Natural killer cell (primary cell): ENCODE data around the gene SHISAL2A. TPM values are rescaled to one million over a fixed set of nuclear protein-coding genes. Genes with fewer than 3 reads are reported as not detected.

Experiments
- ATAC-seq, 3 donors: fragments of 150-1000 bp in 2 of 3; fragments of 200-7000 bp in 1 of 3; cut with Tn5 transposase; 1 replicate in 1 of 3; 2 replicates in 2 of 3; pipeline ENCODE4 v1.10.0; 2021; ENCODE audit warnings: mild to moderate bottlenecking in 2 of 3, moderate library complexity in 2 of 3
- DNase-seq, 2 donors: peaks; one replicate each; pipeline versions ENCODE4 v3.0.0 to v3.0.0-alpha.2; 2013 to 2021; ENCODE audit warnings: mixed read lengths in 1 of 2
- H3K27ac ChIP-seq: one replicate; pipeline ENCODE4 v1.5.1; 2013; ENCODE audit warnings: mild to moderate bottlenecking, low read length
- H3K27me3 ChIP-seq: one replicate; pipeline ENCODE4 v1.6.1; 2013; ENCODE audit warnings: low read length; ENCODE audit not compliant: control insufficient read depth, insufficient read depth
- H3K36me3 ChIP-seq: one replicate; pipeline ENCODE4 v1.6.1; 2013; ENCODE audit warnings: low read length; ENCODE audit not compliant: control insufficient read depth, insufficient read depth
- H3K4me1 ChIP-seq: one replicate; pipeline ENCODE4 v1.6.1; 2013; ENCODE audit warnings: low read length; ENCODE audit not compliant: control insufficient read depth, insufficient read depth
- H3K4me3 ChIP-seq: one replicate; pipeline ENCODE4 v1.5.1; 2013; ENCODE audit warnings: low read length
- H3K9me3 ChIP-seq: one replicate; pipeline ENCODE4 v1.6.1; 2013; ENCODE audit warnings: low read length; ENCODE audit not compliant: control insufficient read depth, insufficient read depth
- H3K27ac Mint-ChIP-seq, 2 donors: one replicate each; pipeline ENCODE4 v1.8.0; 2022; ENCODE audit warnings: mild to moderate bottlenecking in 2 of 2, mixed read lengths in 2 of 2, moderate library complexity in 1 of 2
- H3K27me3 Mint-ChIP-seq, 2 donors: one replicate each; pipeline ENCODE4 v1.8.0; 2022; ENCODE audit warnings: low read depth in 2 of 2, mixed read lengths in 2 of 2
- H3K36me3 Mint-ChIP-seq: one replicate; pipeline ENCODE4 v1.8.0; 2022; ENCODE audit warnings: mixed read lengths
- H3K4me1 Mint-ChIP-seq, 2 donors: one replicate each; pipeline ENCODE4 v1.8.0; 2022; ENCODE audit warnings: mixed read lengths in 2 of 2
- H3K4me3 Mint-ChIP-seq: one replicate; pipeline ENCODE4 v1.8.0; 2022; ENCODE audit warnings: mild to moderate bottlenecking, moderate library complexity, mixed read lengths
- H3K9me3 Mint-ChIP-seq, 2 donors: one replicate each; pipeline ENCODE4 v1.8.0; 2022; ENCODE audit warnings: mixed read lengths in 2 of 2
- CTCF ChIP-seq: fragments of 200-600 bp; IDR thresholded peaks from one replicate; pipeline ENCODE4 v1.8.0; 2022; ENCODE audit warnings: antibody characterized with exemption
- WGBS: methylation state at CpG from one replicate; pipeline ENCODE4 v1.1.7; 2013; ENCODE audit warnings: missing lambda C conversion rate; ENCODE audit not compliant: insufficient coverage; 5-methylcytosine and 5-hydroxymethylcytosine counted together
- intact Hi-C: fragments of 100-400 bp; cut with micrococcal nuclease; formaldehyde crosslinking; loops from one replicate; pipeline ENCODE4 v1.14.2; 2022
- total RNA-seq, 4 donors: library from RNA; stranded (reverse); fragments of 120-200 nt in 1 of 4; gene quantifications; one replicate each; pipeline versions ENCODE4 v1.2.3 to v1.2.4, GENCODE V29; 2013 to 2022

SHISAL2A gene
- total RNA-seq, 3 donors from 2014 or later (not counting 1 experiment from before 2014, with no cell fraction given): 14.0 to 31.4 (median 16.2) TPM

GRCh38 chr1:52614671-52615070 lies 18.3 kb upstream of the SHISAL2A start:
- no peak for ATAC-seq
- WGBS: 95% methylated on average over 5 of the region's 5 CpGs
- H3K27me3 Mint-ChIP-seq: no peaks in the 10 kb centered on the region
- no peaks in the 10 kb centered on the region for H3K9me3 Mint-ChIP-seq
- DNase-seq: no peak
- H3K36me3 ChIP-seq: peaks cover 8% of the 10 kb centered on the region
- H3K4me1 Mint-ChIP-seq: peaks cover 17 to 30% of the 10 kb centered on the region in 2 donors
- H3K4me1 ChIP-seq: peaks cover 13% of the 10 kb centered on the region
- no peaks in the 10 kb centered on the region for H3K36me3 Mint-ChIP-seq
- no peaks in the 10 kb centered on the region for H3K27me3 ChIP-seq
- no peak overlapping the region for H3K27ac ChIP-seq
- no peak overlapping the region for H3K4me3 Mint-ChIP-seq
- H3K4me3 ChIP-seq: no peak overlapping the region
- TF ChIP-seq CTCF: no peak
- H3K27ac Mint-ChIP-seq: no peak overlapping the region
- intact Hi-C loops: no loop called here
- no peaks in the 10 kb centered on the region for H3K9me3 ChIP-seq

GRCh38 chr1:52615489-52616042 lies 17.4 kb upstream of the SHISAL2A start:
- Mint-ChIP-seq H3K9me3 (no peaks in the 10 kb centered on the region), H3K27ac (peak overlapping the region; percentile 63 to 64), H3K27me3 (no peaks in the 10 kb centered on the region), H3K4me3 (no peak overlapping the region), H3K36me3 (no peaks in the 10 kb centered on the region), H3K4me1 (peaks cover 20 to 36% of the 10 kb centered on the region in 2 donors)
- Histone ChIP-seq H3K4me1 (peaks cover 13% of the 10 kb centered on the region), H3K4me3 (no peak overlapping the region), H3K27me3 (no peaks in the 10 kb centered on the region), H3K27ac (no peak overlapping the region), H3K9me3 (no peaks in the 10 kb centered on the region), H3K36me3 (peaks cover 8% of the 10 kb centered on the region)
- intact Hi-C loops: no loop called here
- no peak for TF ChIP-seq CTCF
- WGBS: 59% methylated on average over 4 of the region's 5 CpGs
- no peak for DNase-seq
- ATAC-seq: peak in 1 of 3 donors; percentile 21

- no peaks in the 10 kb centered on the region for H3K9me3 ChIP-seq
- intact Hi-C loops: no loop called here
- no peak overlapping the region for H3K4me3 ChIP-seq
- TF ChIP-seq CTCF: no peak
- DNase-seq (no peak), ATAC-seq (no peak)
- Mint-ChIP-seq H3K4me3 (no peak overlapping the region), H3K4me1 (peaks cover 15 to 17% of the 10 kb centered on the region in 2 donors), H3K9me3 (no peaks in the 10 kb centered on the region), H3K27ac (no peak overlapping the region), H3K36me3 (no peaks in the 10 kb centered on the region), H3K27me3 (no peaks in the 10 kb centered on the region)
- no peak overlapping the region for H3K27ac ChIP-seq
- peaks cover 3% of the 10 kb centered on the region for H3K4me1 ChIP-seq
- H3K27me3 ChIP-seq: no peaks in the 10 kb centered on the region
- peaks cover 5% of the 10 kb centered on the region for H3K36me3 ChIP-seq
- WGBS: 100% methylated on average over 2 of the region's 2 CpGs
Measured at GRCh38 chr1:52621950-52622349, 11.0 kb upstream of the SHISAL2A start.

- H3K4me3 Mint-ChIP-seq: no peak overlapping the region
- Histone ChIP-seq H3K36me3 (peaks cover 2% of the 10 kb centered on the region), H3K9me3 (no peaks in the 10 kb centered on the region), H3K4me3 (no peak overlapping the region), H3K27ac (no peak overlapping the region), H3K4me1 (peaks cover 3% of the 10 kb centered on the region), H3K27me3 (no peaks in the 10 kb centered on the region)
- H3K36me3 Mint-ChIP-seq: no peaks in the 10 kb centered on the region
- DNase-seq (no peak), ATAC-seq (no peak)
- H3K27ac Mint-ChIP-seq: no peak overlapping the region
- intact Hi-C loops: no loop called here
- no peaks in the 10 kb centered on the region for H3K9me3 Mint-ChIP-seq
- no peak for TF ChIP-seq CTCF
- H3K4me1 Mint-ChIP-seq: peaks cover 20 to 28% of the 10 kb centered on the region in 2 donors
- H3K27me3 Mint-ChIP-seq: no peaks in the 10 kb centered on the region
- 83% methylated on average over 1 of the region's 3 CpGs for WGBS
Measured at GRCh38 chr1:52623812-52624211, 9.2 kb upstream of the SHISAL2A start.
